H1 (cell line): ENCODE results near the gene SPC25. TPM values are rescaled to one million over a fixed set of nuclear protein-coding genes. Genes with fewer than 3 reads are reported as not detected.

Experiments used
- E2F6 ChIP-seq: IDR thresholded peaks from 2 replicates; pipeline ENCODE4 v1.6.1; 2012; ENCODE audit warnings: inconsistent platforms
- EGR1 ChIP-seq: IDR thresholded peaks from 2 replicates; pipeline ENCODE4 v1.6.1; 2011; ENCODE audit warnings: low read depth, low read length, borderline replicate concordance
- HDAC6 ChIP-seq: IDR thresholded peaks from one replicate; pipeline ENCODE4 v1.7.1; 2012; ENCODE audit warnings: low read depth, mild to moderate bottlenecking, inconsistent platforms, low read length, moderate library complexity
- JUN ChIP-seq: IDR thresholded peaks from 2 replicates; pipeline ENCODE4 v1.6.1; 2011; ENCODE audit warnings: low read depth, mild to moderate bottlenecking, improper control_type of control experiment, low read length
- KDM4A ChIP-seq: IDR thresholded peaks from one replicate; pipeline ENCODE4 v1.7.1; 2012; ENCODE audit warnings: low read depth, mild to moderate bottlenecking, moderate library complexity, low read length, inconsistent platforms; ENCODE audit not compliant: severe bottlenecking
- polyA plus RNA-seq, 7 experiments: library from polyadenylated mRNA; depleted of rRNA in 3 of 7; stranded (reverse) in 5 of 7; unstranded in 2 of 7; fragments of >200 nt in 5 of 7; fragments of 200-250 nt in 2 of 7; gene quantifications; 1 replicate in 5 of 7; 2 replicates in 1 of 7; 4 replicates in 1 of 7; pipeline versions ENCODE4 v1.2.1 to v1.2.3, GENCODE V29; 2011 to 2013; ENCODE audit warnings: missing spikeins in 2 of 7, mixed read lengths in 2 of 7
- total RNA-seq: library from RNA; stranded (reverse); fragmentation: NEBNext Ultra II Directional; extraction: Animal tissue kit (Norgen Biotek cat#: 25700); gene quantifications from 2 replicates; pipeline ENCODE4 v1.2.1, GENCODE V29; 2021

Gene SPC25
- total and polyA plus RNA-seq, 2 of the 8 experiments (the other 6 are each of a cell fraction or from before 2014, with no cell fraction given): 21.0 to 34.7 TPM

- TF ChIP-seq EGR1 (no peak), JUN (no peak), KDM4A (no peak), E2F6 (no peak), HDAC6 (no peak)
Observed at GRCh38 chr2:168939918-168940317, 49.7 kb upstream of the SPC25 start (continued).
